HAP-1 (cell line): ENCODE results near the gene RAI2.

Source experiments
- DNase-seq, 2 experiments: peaks; one replicate each; pipeline ENCODE4 v3.0.0-alpha.2; 2016 to 2020; ENCODE audit warnings: low spot score in 2 of 2
- H3K27me3 ChIP-seq: fragments of 250-450 bp; sonication (Bioruptor Pico); 2 replicates; pipeline ENCODE4 v1.5.1; 2020; ENCODE audit warnings: low read depth, mild to moderate bottlenecking, moderate library complexity
- H3K36me3 ChIP-seq: fragments of 250-450 bp; sonication (Bioruptor Pico); replicated peaks from 2 replicates; pipeline ENCODE4 v1.5.1; 2020; ENCODE audit warnings: mild to moderate bottlenecking
- H3K4me1 ChIP-seq: fragments of 250-450 bp; sonication (Bioruptor Pico); 2 replicates; pipeline ENCODE4 v1.5.1; 2020; ENCODE audit warnings: mild to moderate bottlenecking
- H3K4me3 ChIP-seq: fragments of 250-450 bp; sonication (Bioruptor Pico); 2 replicates; pipeline ENCODE4 v1.5.1; 2020; ENCODE audit warnings: mild to moderate bottlenecking, moderate library complexity
- H3K9me3 ChIP-seq: fragments of 250-450 bp; sonication (Bioruptor Pico); 2 replicates; pipeline ENCODE4 v1.5.1; 2020; ENCODE audit warnings: mild to moderate bottlenecking, moderate library complexity
- in situ Hi-C: fragments of 300-500 bp; cut with MboI; formaldehyde crosslinking; loops from 3 replicates; pipeline ENCODE4 v1.14.3; 2020; ENCODE audit warnings: low sequenced_read_pairs, inconsistent platforms, mixed read lengths

RAI2 gene

DNA sequence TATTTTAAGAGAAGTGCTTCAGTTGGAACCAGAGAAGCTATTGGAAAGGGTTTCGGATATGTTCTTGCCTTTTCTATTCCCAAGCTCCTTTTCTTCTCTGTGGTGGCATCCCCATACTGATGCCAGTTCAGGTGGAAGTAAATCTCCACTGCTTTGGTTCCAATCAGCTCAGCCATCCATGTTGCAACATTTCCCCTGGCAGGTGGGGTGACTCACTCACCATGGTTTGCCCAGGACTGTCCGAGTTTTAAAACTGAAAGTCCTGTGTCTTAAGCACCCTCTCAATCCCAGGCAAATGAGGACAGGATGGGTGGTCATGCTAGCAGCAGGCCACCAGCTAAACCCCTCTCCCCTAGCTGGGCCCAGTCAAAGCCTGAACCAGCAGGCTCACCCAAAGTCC is 15.1 kb downstream of the RAI2 start:
- no peaks in the 10 kb centered on the region; the same call in 1 of the 2 replicates for H3K27me3 ChIP-seq
- no peak overlapping the region for H3K4me3 ChIP-seq
- DNase-seq: no peak
- no peaks in the 10 kb centered on the region for H3K9me3 ChIP-seq
- in situ Hi-C loops: no loop called here
- H3K4me1 ChIP-seq: no peaks in the 10 kb centered on the region
- H3K36me3 ChIP-seq: no peaks in the 10 kb centered on the region

GRCh38 chrX:17844236-17844635 is 16.9 kb downstream of the RAI2 start:
- Histone ChIP-seq H3K9me3 (no peaks in the 10 kb centered on the region), H3K27me3 (no peaks in the 10 kb centered on the region; the same call in 1 of the 2 replicates), H3K36me3 (no peaks in the 10 kb centered on the region), H3K4me1 (no peaks in the 10 kb centered on the region), H3K4me3 (no peak overlapping the region)
- in situ Hi-C loops: no loop called here
- no peak for DNase-seq

GRCh38 chrX:17842769-17843525 is 18.2 kb downstream of the RAI2 start:
- Histone ChIP-seq H3K9me3 (no peaks in the 10 kb centered on the region), H3K4me1 (no peaks in the 10 kb centered on the region), H3K36me3 (no peaks in the 10 kb centered on the region), H3K27me3 (no peaks in the 10 kb centered on the region; the same call in 1 of the 2 replicates), H3K4me3 (no peak overlapping the region)
- DNase-seq: no peak
- in situ Hi-C loops: no loop called here

- no peak for DNase-seq
- H3K4me3 ChIP-seq: no peak overlapping the region
- no peaks in the 10 kb centered on the region for H3K9me3 ChIP-seq
- no peaks in the 10 kb centered on the region for H3K36me3 ChIP-seq
- in situ Hi-C loops: no loop called here
- H3K27me3 ChIP-seq: peaks cover 5% of the 10 kb centered on the region; the same call in 1 of the 2 replicates
- H3K4me1 ChIP-seq: no peaks in the 10 kb centered on the region
Measured at GRCh38 chrX:17839269-17839668, 21.8 kb downstream of the RAI2 start.

- 0 out of 2 replicates have a peak, but pooled peaks cover 6% of the 10 kb centered on the region for H3K27me3 ChIP-seq
- in situ Hi-C loops: no loop called here
- no peaks in the 10 kb centered on the region for H3K9me3 ChIP-seq
- H3K36me3 ChIP-seq: no peaks in the 10 kb centered on the region
- H3K4me1 ChIP-seq: no peaks in the 10 kb centered on the region
- DNase-seq: no peak
- H3K4me3 ChIP-seq: no peak overlapping the region
Measured at GRCh38 chrX:17836830-17837229, 24.3 kb downstream of the RAI2 start.

DNA sequence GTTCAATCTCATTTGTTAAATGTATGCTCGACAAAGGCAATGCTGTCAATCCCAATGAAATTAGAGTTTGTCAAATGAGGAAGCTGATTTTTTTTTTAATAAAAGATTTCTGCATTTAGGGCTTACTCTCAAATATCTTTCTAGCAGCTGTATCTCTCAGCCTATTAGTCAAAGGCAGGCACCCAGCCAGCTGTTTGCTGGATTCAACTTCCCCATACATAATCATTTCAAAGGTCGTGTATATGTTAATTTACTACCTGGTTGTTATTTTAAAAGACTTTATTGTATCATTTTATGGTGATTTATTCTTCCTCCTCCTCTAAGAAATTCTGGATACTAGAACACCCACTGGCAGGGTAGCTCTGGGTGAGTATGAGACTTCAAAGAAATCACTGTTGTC is 27.1 kb downstream of the RAI2 start:
- Histone ChIP-seq H3K4me3 (no peak overlapping the region), H3K9me3 (no peaks in the 10 kb centered on the region), H3K36me3 (no peaks in the 10 kb centered on the region), H3K27me3 (0 out of 2 replicates have a peak, but pooled peaks cover 6% of the 10 kb centered on the region), H3K4me1 (no peaks in the 10 kb centered on the region)
- no peak for DNase-seq
- in situ Hi-C loops: no loop called here

DNA sequence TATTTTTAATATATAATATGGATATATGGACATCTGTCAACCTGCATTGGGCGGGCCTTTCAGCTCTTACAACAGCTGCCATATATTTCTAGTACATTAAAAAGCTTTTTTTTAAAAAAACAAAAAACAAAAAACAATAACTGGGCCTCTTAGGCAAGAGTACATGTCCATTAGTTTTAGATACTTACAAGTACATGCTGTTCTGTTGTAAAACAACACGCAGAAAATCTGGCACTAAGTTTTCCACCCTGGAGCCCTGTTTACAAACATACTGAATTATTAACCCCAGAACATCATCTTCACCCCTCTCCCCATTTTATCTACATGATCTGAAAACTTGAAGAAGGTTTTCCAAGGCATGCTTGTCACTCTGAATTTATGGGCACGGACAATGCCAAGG is 29.8 kb downstream of the RAI2 start:
- in situ Hi-C loops: no loop called here
- DNase-seq: no peak
- H3K4me1 ChIP-seq: no peaks in the 10 kb centered on the region
- H3K4me3 ChIP-seq: no peak overlapping the region
- H3K9me3 ChIP-seq: no peaks in the 10 kb centered on the region
- H3K27me3 ChIP-seq: 0 out of 2 replicates have a peak, but pooled peaks cover 4% of the 10 kb centered on the region
- no peaks in the 10 kb centered on the region for H3K36me3 ChIP-seq

DNA sequence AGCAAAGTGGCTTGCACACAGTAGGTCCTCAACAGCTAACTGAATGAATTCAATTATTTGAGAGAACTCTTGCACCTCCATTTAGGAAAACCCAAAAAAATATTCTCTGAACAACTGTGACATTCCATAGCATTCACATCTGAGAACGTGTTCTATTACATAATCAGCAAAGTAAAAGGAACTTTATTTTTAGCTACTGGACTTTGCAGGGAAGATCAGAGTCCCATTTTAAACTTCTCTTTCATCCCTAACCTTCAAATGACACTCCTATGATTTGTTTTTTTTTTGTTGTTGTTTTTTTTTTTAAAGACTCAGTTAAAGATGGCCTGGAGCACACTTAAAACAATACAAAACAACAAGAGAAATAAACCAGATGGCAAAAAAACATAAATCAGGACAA is 30.9 kb downstream of the RAI2 start:
- Histone ChIP-seq H3K4me3 (no peak overlapping the region), H3K9me3 (no peaks in the 10 kb centered on the region), H3K27me3 (0 out of 2 replicates have a peak, but pooled peaks cover 3% of the 10 kb centered on the region), H3K36me3 (no peaks in the 10 kb centered on the region), H3K4me1 (no peaks in the 10 kb centered on the region)
- in situ Hi-C loops: no loop called here
- no peak for DNase-seq

DNA sequence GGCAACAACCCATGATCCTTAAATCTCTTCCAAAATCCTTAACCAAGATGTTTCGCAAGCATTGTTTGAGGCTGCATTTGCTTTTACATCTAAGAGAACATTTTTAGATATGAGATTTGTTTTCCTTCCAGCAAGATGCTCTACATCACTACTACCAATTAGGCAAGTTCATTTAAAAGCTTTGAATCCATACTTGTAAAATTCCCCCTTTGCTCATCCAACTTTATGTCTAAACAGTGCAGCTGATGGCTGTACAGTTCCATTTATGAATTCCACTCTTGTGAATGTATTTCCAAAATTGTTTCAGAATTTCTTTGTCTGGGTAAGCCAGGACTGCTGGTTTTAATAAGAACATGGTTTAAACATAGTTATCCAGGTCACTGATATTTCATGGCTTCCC is 31.5 kb downstream of the RAI2 start:
- in situ Hi-C loops: no loop called here
- H3K36me3 ChIP-seq: no peaks in the 10 kb centered on the region
- DNase-seq: no peak
- H3K27me3 ChIP-seq: 0 out of 2 replicates have a peak, but pooled peaks cover 3% of the 10 kb centered on the region
- H3K4me1 ChIP-seq: no peaks in the 10 kb centered on the region
- no peaks in the 10 kb centered on the region for H3K9me3 ChIP-seq
- no peak overlapping the region for H3K4me3 ChIP-seq

DNA sequence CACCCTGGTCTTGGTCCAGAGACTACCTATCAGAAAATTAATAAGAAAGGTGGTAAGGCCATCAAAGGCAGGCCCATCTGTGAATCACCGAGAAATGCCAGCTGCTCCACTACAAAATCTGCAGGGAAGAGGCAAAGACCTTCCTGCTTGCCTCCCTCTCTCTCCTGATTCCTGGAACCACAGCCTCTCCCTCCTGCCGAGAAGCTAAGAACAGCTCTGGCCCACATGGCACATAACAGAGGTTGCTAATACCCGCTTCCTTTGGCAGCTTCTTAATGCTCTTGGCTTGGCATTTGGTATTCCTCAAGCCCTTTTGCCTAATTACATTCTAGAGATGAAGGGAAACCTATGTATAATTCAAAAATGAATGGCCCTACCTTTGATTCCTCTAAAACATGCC is 32.9 kb downstream of the RAI2 start:
- Histone ChIP-seq H3K36me3 (no peaks in the 10 kb centered on the region), H3K9me3 (no peaks in the 10 kb centered on the region), H3K27me3 (no peaks in the 10 kb centered on the region), H3K4me1 (no peaks in the 10 kb centered on the region), H3K4me3 (no peak overlapping the region)
- in situ Hi-C loops: no loop called here
- DNase-seq: no peak

GRCh38 chrX:17826609-17827496 is 34.2 kb downstream of the RAI2 start:
- Histone ChIP-seq H3K9me3 (no peaks in the 10 kb centered on the region), H3K27me3 (no peaks in the 10 kb centered on the region), H3K4me1 (no peaks in the 10 kb centered on the region), H3K4me3 (no peak overlapping the region), H3K36me3 (no peaks in the 10 kb centered on the region)
- no peak for DNase-seq
- in situ Hi-C loops: no loop called here

DNA sequence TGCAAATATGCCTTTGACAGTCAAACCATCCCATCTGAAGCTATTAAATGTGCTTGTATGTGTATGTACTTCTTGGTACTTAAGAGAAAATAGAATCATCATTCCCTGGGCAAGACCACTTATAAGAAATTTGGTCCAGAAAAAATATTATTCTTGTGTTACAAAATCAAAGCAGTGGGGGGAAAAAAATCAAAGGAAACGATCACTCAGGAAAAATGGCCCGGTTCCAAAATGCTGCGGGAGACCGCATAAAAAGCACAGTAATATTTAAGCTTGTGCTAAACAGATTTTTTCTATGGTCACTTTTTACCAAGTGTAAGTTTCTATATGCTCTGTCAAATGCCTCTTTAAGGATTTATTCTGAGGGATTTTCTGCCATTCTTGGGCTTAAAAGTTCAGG is 36.1 kb downstream of the RAI2 start:
- no peaks in the 10 kb centered on the region for H3K9me3 ChIP-seq
- in situ Hi-C loops: no loop called here
- no peaks in the 10 kb centered on the region for H3K4me1 ChIP-seq
- H3K4me3 ChIP-seq: no peak overlapping the region
- no peaks in the 10 kb centered on the region for H3K36me3 ChIP-seq
- no peak for DNase-seq
- H3K27me3 ChIP-seq: no peaks in the 10 kb centered on the region

- Histone ChIP-seq H3K4me3 (no peak overlapping the region), H3K27me3 (no peaks in the 10 kb centered on the region), H3K9me3 (no peaks in the 10 kb centered on the region), H3K36me3 (no peaks in the 10 kb centered on the region), H3K4me1 (no peaks in the 10 kb centered on the region)
- DNase-seq: no peak
- in situ Hi-C loops: no loop called here
Measured at GRCh38 chrX:17822351-17822750, 38.7 kb downstream of the RAI2 start.

DNA sequence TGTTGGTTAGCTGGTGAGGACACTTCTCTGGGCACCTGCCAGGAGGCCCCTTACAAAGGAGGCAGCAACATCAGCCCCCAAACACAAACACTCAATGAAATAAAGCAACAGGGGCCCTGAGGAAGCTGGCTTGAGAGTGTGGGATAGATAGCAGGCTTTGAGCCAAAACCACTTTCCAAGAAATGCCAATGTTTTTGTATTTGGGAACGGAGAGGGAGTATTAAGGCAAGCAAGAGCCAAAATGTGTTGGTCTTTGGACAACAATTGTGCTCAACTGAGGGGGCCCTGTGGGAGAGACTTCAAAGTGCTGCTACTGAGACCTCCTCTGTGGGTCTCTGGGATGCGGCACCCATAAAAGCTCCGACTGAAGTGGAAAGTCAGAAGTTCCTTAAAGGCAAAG is 41.0 kb downstream of the RAI2 start:
- no peaks in the 10 kb centered on the region for H3K9me3 ChIP-seq
- no peaks in the 10 kb centered on the region for H3K36me3 ChIP-seq
- in situ Hi-C loops: no loop called here
- no peak overlapping the region for H3K4me3 ChIP-seq
- H3K27me3 ChIP-seq: no peaks in the 10 kb centered on the region
- no peaks in the 10 kb centered on the region for H3K4me1 ChIP-seq
- DNase-seq: no peak
